HFF-Myc (cell line): Measurements from ENCODE around the gene GTSE1.
"Not testable (repeated sequence)": the region's sequence is repeated elsewhere in the genome, so short reads cannot be mapped to it uniquely, and the experiment has no call there.

Experiments
- DNase-seq: peaks from one replicate; pipeline ENCODE4 v3.0.0-alpha.2; 2011; ENCODE audit warnings: low read depth; ENCODE audit errors: extremely low read depth
- H3K4me3 ChIP-seq: replicated peaks from 2 replicates; pipeline ENCODE4 v1.5.1; 2011; ENCODE audit warnings: low read depth, mild to moderate bottlenecking, control low read depth, low read length
- TF ChIP-seq, protein P1 (sequence below): IDR thresholded peaks from 2 replicates; pipeline ENCODE4 v1.5.1; 2012; ENCODE audit warnings: mild to moderate bottlenecking, low read depth, low read length, control low read depth; ENCODE audit errors: missing control alignments

Gene GTSE1

DNA sequence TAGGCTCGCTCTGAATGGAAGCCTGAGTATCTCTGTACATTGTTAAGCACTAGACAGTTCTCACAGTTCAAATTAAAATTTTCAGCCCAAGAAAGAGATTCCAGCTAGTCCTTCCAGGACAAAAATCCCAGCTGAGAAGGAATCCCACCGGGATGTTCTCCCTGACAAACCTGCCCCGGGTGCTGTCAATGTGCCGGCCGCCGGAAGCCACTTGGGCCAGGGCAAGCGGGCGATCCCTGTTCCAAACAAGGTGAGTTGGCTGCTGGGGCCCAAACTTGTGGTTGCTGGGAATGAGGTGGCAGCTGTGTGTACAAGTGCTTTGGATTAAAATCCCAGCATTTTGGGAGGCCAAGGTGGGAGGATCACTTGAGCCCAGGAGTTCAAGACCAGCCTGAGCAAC lies 15.4 kb downstream of the GTSE1 start:
- H3K4me3 ChIP-seq: no peak overlapping the region
- TF ChIP-seq, protein P1, sequence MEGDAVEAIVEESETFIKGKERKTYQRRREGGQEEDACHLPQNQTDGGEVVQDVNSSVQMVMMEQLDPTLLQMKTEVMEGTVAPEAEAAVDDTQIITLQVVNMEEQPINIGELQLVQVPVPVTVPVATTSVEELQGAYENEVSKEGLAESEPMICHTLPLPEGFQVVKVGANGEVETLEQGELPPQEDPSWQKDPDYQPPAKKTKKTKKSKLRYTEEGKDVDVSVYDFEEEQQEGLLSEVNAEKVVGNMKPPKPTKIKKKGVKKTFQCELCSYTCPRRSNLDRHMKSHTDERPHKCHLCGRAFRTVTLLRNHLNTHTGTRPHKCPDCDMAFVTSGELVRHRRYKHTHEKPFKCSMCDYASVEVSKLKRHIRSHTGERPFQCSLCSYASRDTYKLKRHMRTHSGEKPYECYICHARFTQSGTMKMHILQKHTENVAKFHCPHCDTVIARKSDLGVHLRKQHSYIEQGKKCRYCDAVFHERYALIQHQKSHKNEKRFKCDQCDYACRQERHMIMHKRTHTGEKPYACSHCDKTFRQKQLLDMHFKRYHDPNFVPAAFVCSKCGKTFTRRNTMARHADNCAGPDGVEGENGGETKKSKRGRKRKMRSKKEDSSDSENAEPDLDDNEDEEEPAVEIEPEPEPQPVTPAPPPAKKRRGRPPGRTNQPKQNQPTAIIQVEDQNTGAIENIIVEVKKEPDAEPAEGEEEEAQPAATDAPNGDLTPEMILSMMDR: no peak
- no peak for DNase-seq

DNA sequence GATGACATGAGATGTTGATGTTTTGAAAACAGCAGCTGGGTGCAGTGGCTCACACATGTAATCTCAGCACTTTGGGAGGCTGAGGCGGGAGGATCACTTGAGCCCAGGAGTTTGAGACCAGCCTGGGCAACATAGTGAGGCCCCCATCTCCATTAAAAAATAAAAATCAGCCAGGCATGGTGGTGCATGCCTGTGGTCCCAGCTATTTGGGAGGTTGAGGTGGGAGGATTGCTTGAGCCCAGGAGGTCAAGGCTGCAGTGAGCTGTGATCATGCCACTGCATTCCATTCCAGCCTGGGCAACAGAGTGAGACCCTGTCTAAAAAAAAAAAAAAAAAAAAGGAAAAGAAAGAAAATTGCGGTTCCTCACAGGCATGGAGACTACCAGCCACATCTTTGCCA lies 16.2 kb downstream of the GTSE1 start:
- DNase-seq, H3K4me3 ChIP-seq: not testable (repeated sequence)

DNA sequence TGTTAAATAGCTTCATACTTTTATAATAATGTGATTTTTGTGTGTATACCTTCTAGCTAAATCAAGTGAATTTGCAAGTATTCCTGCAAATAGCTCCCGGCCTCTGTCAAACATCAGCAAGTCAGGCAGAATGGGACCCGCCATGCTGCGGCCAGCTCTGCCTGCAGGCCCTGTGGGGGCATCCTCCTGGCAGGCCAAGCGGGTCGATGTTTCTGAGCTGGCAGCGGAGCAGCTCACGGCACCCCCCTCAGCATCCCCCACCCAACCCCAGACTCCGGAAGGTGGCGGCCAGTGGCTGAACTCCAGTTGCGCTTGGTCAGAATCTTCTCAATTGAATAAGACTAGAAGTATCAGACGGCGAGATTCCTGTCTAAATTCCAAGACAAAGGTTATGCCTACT lies 19.3 kb downstream of the GTSE1 start:
- H3K4me3 ChIP-seq: no peak overlapping the region
- TF ChIP-seq, protein P1: no peak
- DNase-seq: no peak

DNA sequence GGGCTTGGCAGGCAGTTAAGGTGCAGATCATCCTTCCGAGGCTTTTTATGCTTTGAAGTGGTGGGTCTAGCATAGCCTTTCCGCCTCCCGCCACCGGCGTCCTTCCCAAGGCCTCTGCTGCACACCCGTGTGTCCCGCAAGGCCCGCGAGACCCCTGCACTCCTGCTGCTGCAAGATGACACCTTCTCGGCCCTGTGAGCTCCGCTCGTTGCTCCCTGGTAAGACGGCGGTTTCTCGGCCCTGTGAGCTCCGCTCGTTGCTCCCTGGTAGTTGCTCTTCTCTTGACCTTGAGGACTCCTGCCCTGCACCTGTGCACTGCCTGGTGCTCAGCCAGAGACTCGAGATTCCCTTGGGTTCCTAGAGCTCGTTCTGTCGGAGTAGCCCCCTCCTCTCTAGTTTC lies 21.0 kb downstream of the GTSE1 start:
- H3K4me3 ChIP-seq: no peak overlapping the region
- DNase-seq: no peak
- TF ChIP-seq, protein P1: no peak

DNA sequence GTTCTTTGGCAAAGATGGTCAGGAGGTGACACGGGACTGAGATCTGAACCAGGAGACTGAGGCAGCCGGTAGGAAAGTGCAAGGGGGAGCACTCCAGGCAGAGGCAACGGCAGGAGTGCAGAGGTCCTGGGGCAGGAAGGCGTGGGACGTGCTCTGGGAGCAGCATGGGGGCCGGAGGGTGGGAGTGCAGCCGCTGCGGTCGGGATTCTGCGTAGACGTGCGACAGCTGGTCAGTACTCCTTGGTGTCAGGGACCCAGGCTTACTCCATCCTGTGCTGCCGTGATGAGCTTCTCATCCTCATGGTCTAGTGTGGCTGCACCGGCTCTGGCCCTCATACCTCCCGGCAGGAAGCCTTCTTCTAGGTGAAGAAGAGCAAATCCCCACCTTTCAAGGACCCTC lies 21.9 kb downstream of the GTSE1 start:
- DNase-seq: no peak
- H3K4me3 ChIP-seq: no peak overlapping the region
- TF ChIP-seq, protein P1: no peak

DNA sequence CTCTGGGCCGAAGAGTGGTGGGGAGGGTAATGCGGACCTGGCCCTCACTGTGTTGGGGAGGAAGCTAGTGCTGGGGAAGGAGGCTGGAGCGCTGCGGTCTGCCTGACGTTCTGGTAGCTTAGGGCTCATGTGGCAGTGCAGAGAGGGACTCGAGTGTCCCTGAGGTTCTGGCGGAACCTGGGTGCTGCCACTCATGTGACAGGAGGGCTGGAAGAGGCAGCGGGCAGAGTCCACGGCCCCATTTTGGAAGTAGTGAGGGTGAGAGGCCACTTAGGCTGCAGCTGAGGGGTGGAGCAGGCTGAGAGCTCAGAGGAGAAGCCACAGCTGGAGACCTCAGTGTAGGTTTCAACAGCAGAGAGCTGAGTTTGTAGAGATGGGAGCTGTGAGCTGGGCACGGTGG lies 22.6 kb downstream of the GTSE1 start:
- H3K4me3 ChIP-seq: no peak overlapping the region
- TF ChIP-seq, protein P1: no peak
- no peak for DNase-seq

DNA sequence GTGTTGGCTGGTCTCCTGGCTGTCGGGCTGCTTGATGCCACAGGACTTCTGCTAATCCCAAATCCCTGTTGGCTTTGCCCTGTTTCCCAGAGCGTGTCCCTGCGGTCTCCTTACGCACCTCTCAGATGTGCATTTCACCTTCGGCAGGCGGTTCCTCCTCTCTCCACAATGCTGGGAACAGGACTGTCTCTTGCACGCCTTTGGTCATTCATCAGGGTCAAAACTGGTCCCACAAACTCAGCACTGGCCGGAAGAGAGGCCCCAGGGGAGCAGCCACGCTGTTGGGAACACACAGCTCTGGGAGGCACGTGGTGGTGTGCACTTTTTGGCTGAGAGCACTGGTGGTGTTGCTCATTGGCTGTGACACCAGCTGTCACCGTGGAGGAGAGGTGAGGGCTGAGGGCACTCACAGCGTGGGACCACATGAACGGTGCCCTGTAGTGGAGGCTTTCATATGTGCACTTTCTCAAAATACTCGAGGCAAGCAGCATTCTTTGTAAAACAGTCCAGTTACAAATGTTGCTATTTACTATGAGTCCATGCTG lies 23.6 kb downstream of the GTSE1 start:
- no peak overlapping the region for H3K4me3 ChIP-seq
- DNase-seq: no peak
- TF ChIP-seq, protein P1: no peak
